Brain microvascular endothelial cell (primary cell): ENCODE measurements around the gene AKT3.

Experiments
- DNase-seq: peaks from one replicate; pipeline ENCODE4 v3.0.0-alpha.2; 2020
- H3K27ac ChIP-seq: fragments of 250-450 bp; sonication (Bioruptor Pico); 2 replicates; pipeline ENCODE4 v1.5.1; 2020; ENCODE audit warnings: mild to moderate bottlenecking, moderate library complexity
- H3K27me3 ChIP-seq: fragments of 250-450 bp; sonication (Bioruptor Pico); replicated peaks from 2 replicates; pipeline ENCODE4 v1.5.1; 2020; ENCODE audit warnings: mild to moderate bottlenecking
- H3K36me3 ChIP-seq: fragments of 250-450 bp; sonication (Bioruptor Pico); replicated peaks from 2 replicates; pipeline ENCODE4 v1.5.1; 2020; ENCODE audit warnings: mild to moderate bottlenecking
- H3K4me3 ChIP-seq: 2 replicates; pipeline ENCODE4 v1.5.1; 2011; ENCODE audit warnings: low read depth, mild to moderate bottlenecking, control low read depth, low read length, moderate library complexity
- in situ Hi-C: cut with HindIII; loops from 2 replicates; pipeline ENCODE4 v1.10.0; 2017; ENCODE audit warnings: low sequenced_read_pairs, low pct_ligation_motif_present
- TF ChIP-seq, protein P1 (sequence below): IDR thresholded peaks from 2 replicates; pipeline ENCODE4 v1.5.1; 2011; ENCODE audit warnings: low read depth, mild to moderate bottlenecking, moderate library complexity, low read length, control low read depth, inconsistent platforms; ENCODE audit errors: missing control alignments

AKT3 gene

DNA sequence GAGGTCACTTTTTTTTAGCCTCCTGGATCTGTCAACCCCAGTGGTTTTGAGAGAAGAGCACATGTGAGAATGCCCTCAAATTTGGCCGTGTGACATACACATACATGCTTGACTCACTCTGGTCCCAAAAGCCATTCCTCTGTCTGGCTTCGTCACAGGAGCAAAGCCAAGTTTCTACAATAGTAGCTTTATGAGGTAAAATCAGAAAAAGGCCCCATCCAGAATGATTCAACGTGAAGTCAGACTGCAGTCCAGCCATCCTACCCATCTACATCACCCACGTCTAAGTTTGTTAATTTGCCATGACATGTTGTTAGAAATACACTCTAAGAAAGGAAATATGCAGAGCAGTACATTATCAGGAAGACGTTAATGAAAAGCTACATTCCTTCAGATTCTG is 349.0 kb downstream of the AKT3 start:
- H3K4me3 ChIP-seq = no peak overlapping the region
- no peak overlapping the region for H3K27ac ChIP-seq
- TF ChIP-seq, protein P1, sequence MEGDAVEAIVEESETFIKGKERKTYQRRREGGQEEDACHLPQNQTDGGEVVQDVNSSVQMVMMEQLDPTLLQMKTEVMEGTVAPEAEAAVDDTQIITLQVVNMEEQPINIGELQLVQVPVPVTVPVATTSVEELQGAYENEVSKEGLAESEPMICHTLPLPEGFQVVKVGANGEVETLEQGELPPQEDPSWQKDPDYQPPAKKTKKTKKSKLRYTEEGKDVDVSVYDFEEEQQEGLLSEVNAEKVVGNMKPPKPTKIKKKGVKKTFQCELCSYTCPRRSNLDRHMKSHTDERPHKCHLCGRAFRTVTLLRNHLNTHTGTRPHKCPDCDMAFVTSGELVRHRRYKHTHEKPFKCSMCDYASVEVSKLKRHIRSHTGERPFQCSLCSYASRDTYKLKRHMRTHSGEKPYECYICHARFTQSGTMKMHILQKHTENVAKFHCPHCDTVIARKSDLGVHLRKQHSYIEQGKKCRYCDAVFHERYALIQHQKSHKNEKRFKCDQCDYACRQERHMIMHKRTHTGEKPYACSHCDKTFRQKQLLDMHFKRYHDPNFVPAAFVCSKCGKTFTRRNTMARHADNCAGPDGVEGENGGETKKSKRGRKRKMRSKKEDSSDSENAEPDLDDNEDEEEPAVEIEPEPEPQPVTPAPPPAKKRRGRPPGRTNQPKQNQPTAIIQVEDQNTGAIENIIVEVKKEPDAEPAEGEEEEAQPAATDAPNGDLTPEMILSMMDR = no peak
- in situ Hi-C loops = no loop called here
- peak; percentile 28 for DNase-seq
- no peaks in the 10 kb centered on the region for H3K27me3 ChIP-seq
- H3K36me3 ChIP-seq = no peaks in the 10 kb centered on the region

DNA sequence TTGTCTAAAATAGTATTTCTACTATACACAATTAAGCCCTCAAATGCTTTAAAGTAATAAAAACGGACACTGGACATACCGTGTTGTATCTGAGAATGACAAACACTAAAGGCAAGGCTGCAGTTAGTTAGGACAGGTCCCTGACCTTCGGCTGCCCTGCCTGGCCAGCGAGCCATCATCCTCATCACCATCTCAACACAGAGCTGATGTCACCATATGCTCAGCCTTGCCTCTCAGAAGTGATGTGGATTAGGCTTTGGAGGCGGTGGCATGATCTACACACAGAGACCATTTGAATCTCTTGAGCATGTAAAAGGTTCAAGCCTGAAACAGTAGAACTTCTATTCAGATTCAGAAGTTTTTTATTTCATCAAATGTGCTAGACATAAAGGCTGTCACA is 349.5 kb downstream of the AKT3 start:
- in situ Hi-C loops = no loop called here
- Histone ChIP-seq H3K36me3 (no peaks in the 10 kb centered on the region), H3K27ac (no peak overlapping the region), H3K4me3 (no peak overlapping the region), H3K27me3 (no peaks in the 10 kb centered on the region)
- DNase-seq = no peak
- TF ChIP-seq, protein P1 = no peak

DNA sequence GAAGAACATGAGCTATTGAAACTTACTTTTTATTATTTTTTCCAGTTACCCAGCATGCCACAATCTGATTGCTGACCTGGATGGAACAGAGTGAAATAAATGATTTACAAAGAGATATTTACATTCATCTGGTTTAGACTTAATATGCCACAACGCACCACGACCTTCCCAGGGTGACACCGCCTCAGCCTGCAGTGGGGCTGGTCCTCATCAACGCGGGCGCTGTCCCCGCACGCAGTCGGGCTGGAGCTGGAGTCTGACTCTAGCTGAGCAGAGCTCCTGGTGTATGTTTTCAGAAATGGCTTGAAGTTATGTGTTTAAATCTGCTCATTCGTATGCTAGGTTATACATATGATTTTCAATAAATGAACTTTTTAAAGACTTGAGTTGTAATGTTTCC is 350.3 kb downstream of the AKT3 start:
- Histone ChIP-seq H3K4me3 (no peak overlapping the region), H3K36me3 (no peaks in the 10 kb centered on the region), H3K27me3 (no peaks in the 10 kb centered on the region), H3K27ac (no peak overlapping the region)
- DNase-seq = no peak
- in situ Hi-C loops = no loop called here
- TF ChIP-seq, protein P1 = no peak

DNA sequence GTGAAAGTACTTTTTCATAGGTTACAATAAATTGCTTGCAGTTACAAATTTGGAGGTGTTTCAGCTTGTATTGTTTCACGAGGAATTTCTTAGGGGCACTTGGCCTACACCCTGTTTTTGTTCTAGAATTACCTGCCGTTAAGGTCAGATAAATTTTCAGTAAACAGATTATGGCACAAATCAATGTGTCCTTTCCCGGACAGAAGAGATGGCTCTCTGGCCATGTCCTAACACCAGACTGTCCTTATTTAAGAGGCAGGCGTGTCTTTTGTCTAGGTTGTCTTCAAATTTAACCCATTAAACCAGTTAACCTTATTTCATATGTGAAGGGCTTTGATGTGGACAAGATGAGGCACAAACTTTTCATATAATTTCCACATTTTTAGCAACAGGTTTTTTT is 350.8 kb downstream of the AKT3 start:
- no peak overlapping the region for H3K27ac ChIP-seq
- no peak overlapping the region for H3K4me3 ChIP-seq
- in situ Hi-C loops = no loop called here
- H3K27me3 ChIP-seq = no peaks in the 10 kb centered on the region
- TF ChIP-seq, protein P1 = no peak
- H3K36me3 ChIP-seq = no peaks in the 10 kb centered on the region
- DNase-seq = no peak

DNA sequence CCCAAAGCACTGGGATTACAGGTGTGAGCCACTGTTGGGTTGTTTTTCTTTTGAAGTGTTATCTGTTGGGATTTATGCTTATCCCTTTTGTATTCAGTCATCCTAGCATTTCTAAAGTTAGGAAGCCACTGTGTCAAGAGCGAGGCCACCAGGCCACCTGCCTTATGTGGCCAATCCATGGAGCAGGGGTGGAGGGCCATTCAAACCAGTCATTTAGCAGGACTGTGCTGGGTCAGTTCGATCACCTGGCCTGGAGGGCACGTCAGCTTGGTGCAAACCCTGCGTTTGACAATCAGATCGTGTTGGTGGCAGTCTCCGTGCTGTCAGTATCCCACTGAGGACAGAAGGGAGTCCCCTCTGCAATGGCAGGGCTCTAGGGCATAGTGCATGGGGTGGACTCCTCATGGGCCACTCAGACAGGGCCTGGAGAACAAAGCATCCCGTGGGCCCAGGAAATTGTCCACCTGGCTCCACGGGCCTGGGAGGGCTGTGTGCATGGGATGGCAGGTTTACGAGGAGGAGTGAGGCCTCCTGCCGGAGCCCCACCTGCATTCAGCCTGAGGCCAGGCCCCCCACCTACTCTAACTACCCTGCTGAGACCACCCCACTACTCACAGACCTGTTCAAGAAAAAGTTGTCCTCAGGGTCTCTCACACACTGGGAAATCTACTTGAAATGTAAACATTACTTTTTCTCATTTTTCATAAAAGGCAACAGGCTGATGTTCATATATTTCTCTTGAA is 351.9 kb downstream of the AKT3 start:
- TF ChIP-seq, protein P1 = no peak
- no peak for DNase-seq
- Histone ChIP-seq H3K36me3 (no peaks in the 10 kb centered on the region), H3K4me3 (no peak overlapping the region), H3K27ac (no peak overlapping the region), H3K27me3 (no peaks in the 10 kb centered on the region)
- in situ Hi-C loops = no loop called here

DNA sequence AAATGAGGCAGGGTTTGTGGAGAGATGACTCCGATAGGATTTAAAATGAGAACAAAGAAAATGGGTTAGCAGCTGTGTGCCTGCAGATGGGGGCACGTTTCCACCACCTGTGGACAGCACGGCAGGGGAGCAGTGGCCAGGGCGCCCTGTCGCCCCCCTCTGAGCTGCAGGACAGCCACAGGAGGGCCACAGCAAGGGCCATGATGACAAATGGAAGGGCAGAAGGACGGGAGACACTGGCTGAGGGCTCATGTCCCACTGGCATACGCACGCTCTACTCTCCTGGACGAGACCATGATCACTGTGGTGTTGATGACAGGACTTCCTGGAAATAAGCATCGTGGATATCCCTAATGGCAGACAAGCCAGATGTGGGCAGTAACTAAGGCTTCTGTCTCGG is 353.2 kb downstream of the AKT3 start:
- H3K27me3 ChIP-seq = no peaks in the 10 kb centered on the region
- no peaks in the 10 kb centered on the region for H3K36me3 ChIP-seq
- in situ Hi-C loops = no loop called here
- TF ChIP-seq, protein P1 = no peak
- no peak overlapping the region for H3K4me3 ChIP-seq
- no peak overlapping the region for H3K27ac ChIP-seq
- DNase-seq = no peak
